ENCODE data around the gene SLC2A2.

DNA sequence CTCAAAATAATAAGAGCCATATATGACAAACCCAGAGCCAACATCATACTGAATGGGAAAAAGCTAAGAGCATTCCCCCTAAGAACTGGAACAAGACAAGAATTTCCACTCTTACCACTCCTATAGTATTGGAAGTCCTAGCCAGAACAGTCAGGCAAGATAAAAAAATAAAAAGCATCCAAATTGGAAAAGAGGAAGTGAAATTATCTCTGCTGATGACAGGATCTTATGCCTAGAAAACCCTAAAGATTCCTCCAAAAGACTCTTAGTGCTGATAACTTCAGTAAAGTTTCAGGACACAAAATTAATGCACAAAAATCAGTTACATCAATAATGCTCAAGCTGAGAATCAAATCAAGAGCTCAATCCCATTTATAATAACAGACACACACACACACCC lies 45.9 kb upstream of the SLC2A2 start:
- no peak for TF ChIP-seq GABPA (IDR thresholded peaks at IDR 0.05 in 1 of 2, conservative IDR thresholded peaks at IDR 0.05 in 1 of 2)
- TF ChIP-seq, protein P1, sequence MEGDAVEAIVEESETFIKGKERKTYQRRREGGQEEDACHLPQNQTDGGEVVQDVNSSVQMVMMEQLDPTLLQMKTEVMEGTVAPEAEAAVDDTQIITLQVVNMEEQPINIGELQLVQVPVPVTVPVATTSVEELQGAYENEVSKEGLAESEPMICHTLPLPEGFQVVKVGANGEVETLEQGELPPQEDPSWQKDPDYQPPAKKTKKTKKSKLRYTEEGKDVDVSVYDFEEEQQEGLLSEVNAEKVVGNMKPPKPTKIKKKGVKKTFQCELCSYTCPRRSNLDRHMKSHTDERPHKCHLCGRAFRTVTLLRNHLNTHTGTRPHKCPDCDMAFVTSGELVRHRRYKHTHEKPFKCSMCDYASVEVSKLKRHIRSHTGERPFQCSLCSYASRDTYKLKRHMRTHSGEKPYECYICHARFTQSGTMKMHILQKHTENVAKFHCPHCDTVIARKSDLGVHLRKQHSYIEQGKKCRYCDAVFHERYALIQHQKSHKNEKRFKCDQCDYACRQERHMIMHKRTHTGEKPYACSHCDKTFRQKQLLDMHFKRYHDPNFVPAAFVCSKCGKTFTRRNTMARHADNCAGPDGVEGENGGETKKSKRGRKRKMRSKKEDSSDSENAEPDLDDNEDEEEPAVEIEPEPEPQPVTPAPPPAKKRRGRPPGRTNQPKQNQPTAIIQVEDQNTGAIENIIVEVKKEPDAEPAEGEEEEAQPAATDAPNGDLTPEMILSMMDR (IDR thresholded peaks at IDR 0.05; ENCODE audit: low read depth, low read length, missing input control): no peak
- TF ChIP-seq TAF1 (conservative IDR thresholded peaks at IDR 0.05): no peak
- TF ChIP-seq, protein P2, sequence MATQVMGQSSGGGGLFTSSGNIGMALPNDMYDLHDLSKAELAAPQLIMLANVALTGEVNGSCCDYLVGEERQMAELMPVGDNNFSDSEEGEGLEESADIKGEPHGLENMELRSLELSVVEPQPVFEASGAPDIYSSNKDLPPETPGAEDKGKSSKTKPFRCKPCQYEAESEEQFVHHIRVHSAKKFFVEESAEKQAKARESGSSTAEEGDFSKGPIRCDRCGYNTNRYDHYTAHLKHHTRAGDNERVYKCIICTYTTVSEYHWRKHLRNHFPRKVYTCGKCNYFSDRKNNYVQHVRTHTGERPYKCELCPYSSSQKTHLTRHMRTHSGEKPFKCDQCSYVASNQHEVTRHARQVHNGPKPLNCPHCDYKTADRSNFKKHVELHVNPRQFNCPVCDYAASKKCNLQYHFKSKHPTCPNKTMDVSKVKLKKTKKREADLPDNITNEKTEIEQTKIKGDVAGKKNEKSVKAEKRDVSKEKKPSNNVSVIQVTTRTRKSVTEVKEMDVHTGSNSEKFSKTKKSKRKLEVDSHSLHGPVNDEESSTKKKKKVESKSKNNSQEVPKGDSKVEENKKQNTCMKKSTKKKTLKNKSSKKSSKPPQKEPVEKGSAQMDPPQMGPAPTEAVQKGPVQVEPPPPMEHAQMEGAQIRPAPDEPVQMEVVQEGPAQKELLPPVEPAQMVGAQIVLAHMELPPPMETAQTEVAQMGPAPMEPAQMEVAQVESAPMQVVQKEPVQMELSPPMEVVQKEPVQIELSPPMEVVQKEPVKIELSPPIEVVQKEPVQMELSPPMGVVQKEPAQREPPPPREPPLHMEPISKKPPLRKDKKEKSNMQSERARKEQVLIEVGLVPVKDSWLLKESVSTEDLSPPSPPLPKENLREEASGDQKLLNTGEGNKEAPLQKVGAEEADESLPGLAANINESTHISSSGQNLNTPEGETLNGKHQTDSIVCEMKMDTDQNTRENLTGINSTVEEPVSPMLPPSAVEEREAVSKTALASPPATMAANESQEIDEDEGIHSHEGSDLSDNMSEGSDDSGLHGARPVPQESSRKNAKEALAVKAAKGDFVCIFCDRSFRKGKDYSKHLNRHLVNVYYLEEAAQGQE (IDR thresholded peaks at IDR 0.05): no peak
- TF ChIP-seq, protein P3, sequence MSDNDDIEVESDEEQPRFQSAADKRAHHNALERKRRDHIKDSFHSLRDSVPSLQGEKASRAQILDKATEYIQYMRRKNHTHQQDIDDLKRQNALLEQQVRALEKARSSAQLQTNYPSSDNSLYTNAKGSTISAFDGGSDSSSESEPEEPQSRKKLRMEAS (IDR thresholded peaks at IDR 0.05): no peak
- TF ChIP-seq, protein P4, sequence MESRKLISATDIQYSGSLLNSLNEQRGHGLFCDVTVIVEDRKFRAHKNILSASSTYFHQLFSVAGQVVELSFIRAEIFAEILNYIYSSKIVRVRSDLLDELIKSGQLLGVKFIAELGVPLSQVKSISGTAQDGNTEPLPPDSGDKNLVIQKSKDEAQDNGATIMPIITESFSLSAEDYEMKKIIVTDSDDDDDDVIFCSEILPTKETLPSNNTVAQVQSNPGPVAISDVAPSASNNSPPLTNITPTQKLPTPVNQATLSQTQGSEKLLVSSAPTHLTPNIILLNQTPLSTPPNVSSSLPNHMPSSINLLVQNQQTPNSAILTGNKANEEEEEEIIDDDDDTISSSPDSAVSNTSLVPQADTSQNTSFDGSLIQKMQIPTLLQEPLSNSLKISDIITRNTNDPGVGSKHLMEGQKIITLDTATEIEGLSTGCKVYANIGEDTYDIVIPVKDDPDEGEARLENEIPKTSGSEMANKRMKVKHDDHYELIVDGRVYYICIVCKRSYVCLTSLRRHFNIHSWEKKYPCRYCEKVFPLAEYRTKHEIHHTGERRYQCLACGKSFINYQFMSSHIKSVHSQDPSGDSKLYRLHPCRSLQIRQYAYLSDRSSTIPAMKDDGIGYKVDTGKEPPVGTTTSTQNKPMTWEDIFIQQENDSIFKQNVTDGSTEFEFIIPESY (IDR thresholded peaks at IDR 0.05): no peak

All from liver (tissue), 3 donors.